IPS-18a (cell line): ENCODE measurements around the gene DHRS7B.

ENCODE experiments used
- H3K27ac ChIP-seq: one replicate; pipeline ENCODE4 v1.5.1; 2013; ENCODE audit warnings: low read length
- H3K27me3 ChIP-seq: one replicate; pipeline ENCODE4 v1.6.1; 2013; ENCODE audit warnings: mild to moderate bottlenecking, low read length; ENCODE audit not compliant: control insufficient read depth, insufficient read depth
- H3K36me3 ChIP-seq: one replicate; pipeline ENCODE4 v1.6.1; 2013; ENCODE audit warnings: low read depth, low read length; ENCODE audit not compliant: control insufficient read depth
- H3K4me1 ChIP-seq: one replicate; pipeline ENCODE4 v1.6.1; 2013; ENCODE audit warnings: low read depth, low read length; ENCODE audit not compliant: control insufficient read depth
- H3K4me3 ChIP-seq: one replicate; pipeline ENCODE4 v1.5.1; 2013; ENCODE audit warnings: low read length
- H3K9ac ChIP-seq: one replicate; pipeline ENCODE4 v1.6.1; 2013; ENCODE audit warnings: mild to moderate bottlenecking, low read length, moderate library complexity
- H3K9me3 ChIP-seq: one replicate; pipeline ENCODE4 v1.6.1; 2013; ENCODE audit warnings: low read depth, low read length; ENCODE audit not compliant: control insufficient read depth

Gene DHRS7B

DNA sequence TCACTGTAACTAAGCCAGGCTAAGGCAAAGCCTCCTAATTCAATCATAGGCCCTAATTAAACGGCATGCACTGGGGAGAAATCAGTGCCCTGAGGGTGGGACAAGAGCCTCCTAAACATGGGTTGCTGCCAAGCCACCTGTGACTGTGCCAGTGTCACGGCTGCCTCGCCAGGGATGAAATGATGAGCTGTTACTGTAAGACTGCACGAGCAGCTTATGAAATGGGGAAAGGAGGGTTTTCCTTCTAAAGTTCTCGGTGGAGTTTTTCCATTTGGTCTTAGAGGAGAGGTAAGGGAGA lies 74.5 kb downstream of the DHRS7B start:
- H3K27me3 ChIP-seq: no peaks in the 10 kb centered on the region
- peaks cover 22% of the 10 kb centered on the region for H3K4me1 ChIP-seq
- no peak overlapping the region for H3K4me3 ChIP-seq
- H3K27ac ChIP-seq: no peak overlapping the region
- peaks cover 15% of the 10 kb centered on the region for H3K36me3 ChIP-seq
- no peak overlapping the region for H3K9ac ChIP-seq
- H3K9me3 ChIP-seq: no peaks in the 10 kb centered on the region

DNA sequence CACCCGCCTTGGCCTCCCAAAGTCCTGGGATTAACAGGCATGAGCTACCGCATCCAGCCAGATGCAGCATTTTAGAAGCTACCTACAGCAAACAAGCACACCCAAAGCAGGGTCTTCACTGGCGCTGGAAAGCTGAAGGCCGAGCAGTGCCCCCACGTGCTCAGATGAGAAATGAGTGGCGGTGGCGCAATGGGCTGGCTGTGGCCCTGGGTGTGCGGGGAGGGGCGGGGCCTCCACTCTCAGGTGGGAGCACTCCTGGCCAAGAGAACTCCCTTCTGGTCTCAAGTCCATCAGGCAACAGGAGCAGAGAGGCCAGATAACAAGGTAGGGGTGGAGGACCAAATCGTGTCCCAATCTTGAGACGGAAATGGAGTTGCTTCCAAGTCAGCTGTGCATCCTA lies 75.1 kb downstream of the DHRS7B start:
- H3K27ac ChIP-seq: no peak overlapping the region
- peaks cover 22% of the 10 kb centered on the region for H3K4me1 ChIP-seq
- H3K27me3 ChIP-seq: no peaks in the 10 kb centered on the region
- H3K36me3 ChIP-seq: peaks cover 15% of the 10 kb centered on the region
- no peak overlapping the region for H3K4me3 ChIP-seq
- H3K9ac ChIP-seq: no peak overlapping the region
- H3K9me3 ChIP-seq: no peaks in the 10 kb centered on the region

DNA sequence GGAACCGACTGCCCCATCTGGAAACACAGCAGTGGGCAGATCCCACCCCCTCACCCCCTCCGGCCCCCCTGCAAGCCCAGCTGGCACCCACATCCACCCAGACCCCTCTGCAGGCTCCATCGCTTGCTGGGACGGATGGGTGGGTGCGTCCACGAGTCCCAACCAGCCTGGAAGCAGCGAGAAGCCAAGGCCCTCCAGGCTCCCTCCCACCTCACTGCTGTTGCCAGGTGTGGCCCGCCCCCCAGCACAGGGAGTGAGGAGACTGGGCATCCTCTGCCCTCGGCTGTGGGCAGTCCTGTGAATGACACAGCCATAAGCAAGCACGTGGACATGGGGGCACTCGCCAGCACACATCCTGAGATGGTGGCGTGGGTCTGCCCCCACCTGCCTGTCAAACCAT lies 75.7 kb downstream of the DHRS7B start:
- Histone ChIP-seq H3K4me1 (peaks cover 22% of the 10 kb centered on the region), H3K27ac (no peak overlapping the region), H3K36me3 (peaks cover 10% of the 10 kb centered on the region), H3K27me3 (no peaks in the 10 kb centered on the region), H3K9ac (no peak overlapping the region), H3K4me3 (no peak overlapping the region), H3K9me3 (no peaks in the 10 kb centered on the region)

DNA sequence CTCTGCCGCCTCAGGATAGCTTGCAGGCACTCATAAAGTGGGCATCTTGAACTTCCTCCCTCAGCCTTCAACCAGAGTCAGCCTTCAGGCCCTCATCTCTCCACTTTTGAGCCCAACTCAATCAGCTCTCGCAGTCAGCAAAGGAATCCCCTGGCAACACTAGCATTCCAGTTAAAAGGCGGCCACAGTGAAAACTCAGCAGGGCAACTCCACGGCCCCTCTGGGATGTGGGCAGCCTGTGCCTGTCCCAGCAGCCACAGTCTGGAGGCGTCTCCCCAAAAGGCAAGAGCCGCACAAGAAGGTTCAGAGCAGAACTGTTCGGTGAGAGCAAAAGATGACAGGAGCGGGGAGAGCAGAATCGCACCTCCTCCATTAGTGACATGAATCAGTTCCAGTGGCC lies 78.2 kb downstream of the DHRS7B start:
- Histone ChIP-seq H3K9me3 (no peaks in the 10 kb centered on the region), H3K9ac (no peak overlapping the region), H3K4me3 (no peak overlapping the region), H3K36me3 (peaks cover 10% of the 10 kb centered on the region), H3K4me1 (peaks cover 13% of the 10 kb centered on the region), H3K27me3 (no peaks in the 10 kb centered on the region), H3K27ac (no peak overlapping the region)

DNA sequence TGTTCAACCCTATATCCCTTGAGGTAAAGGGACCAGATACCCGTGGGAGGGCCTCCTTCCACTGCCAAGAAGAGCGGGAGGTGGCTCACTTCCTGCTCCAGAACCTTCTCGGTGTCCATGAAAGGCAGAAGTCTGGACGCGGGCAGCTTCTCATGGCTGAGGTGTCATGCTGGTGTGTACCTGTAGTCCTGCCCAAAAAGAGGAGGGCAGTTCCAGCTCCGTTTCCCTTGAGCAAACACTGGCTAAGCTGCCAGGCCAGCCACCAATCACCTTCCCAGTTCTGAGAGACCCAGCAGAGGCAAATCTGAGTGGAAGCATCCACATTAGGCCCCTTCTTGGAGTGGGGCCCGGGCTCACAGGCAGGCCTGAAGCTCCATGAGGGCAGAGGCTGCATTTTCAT lies 81.6 kb downstream of the DHRS7B start:
- Histone ChIP-seq H3K4me1 (peaks cover 13% of the 10 kb centered on the region), H3K27ac (no peak overlapping the region), H3K9ac (no peak overlapping the region), H3K9me3 (no peaks in the 10 kb centered on the region), H3K4me3 (no peak overlapping the region), H3K36me3 (peaks cover 19% of the 10 kb centered on the region), H3K27me3 (no peaks in the 10 kb centered on the region)

DNA sequence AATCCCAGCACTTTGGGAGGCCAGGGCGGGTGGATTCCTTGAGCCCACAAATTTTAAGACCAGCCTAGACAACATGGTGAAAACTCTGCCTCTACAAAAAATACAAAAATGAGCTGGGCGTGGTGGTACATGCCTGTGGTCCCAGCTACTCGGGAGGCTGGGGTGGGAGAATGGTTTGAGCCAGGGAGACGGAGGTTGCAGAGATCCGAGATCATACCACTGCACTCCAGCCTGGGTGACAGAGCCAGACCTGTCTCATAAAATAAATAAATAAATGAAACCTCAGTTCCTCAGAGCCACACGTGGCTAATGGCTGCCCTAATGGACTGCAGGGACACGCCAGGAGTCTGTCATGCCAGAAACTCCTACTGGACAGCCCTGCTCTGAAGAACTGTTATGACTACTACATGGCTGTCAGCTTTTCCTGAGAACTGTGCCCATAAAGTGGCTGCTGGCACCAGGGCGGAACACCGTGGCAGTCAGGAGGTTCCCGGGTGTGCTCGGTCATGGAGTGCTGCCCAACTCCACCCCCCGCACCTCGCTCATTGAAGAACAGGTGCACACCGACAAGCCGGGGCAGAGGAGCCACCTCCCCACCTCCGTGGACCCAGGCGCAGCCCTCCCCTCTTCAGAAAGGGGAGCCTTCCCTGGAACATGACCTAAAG lies 82.9 kb downstream of the DHRS7B start:
- Histone ChIP-seq H3K36me3 (peaks cover 19% of the 10 kb centered on the region), H3K27ac (no peak overlapping the region), H3K9me3 (no peaks in the 10 kb centered on the region), H3K4me3 (no peak overlapping the region), H3K27me3 (no peaks in the 10 kb centered on the region), H3K4me1 (peaks cover 13% of the 10 kb centered on the region), H3K9ac (no peak overlapping the region)

DNA sequence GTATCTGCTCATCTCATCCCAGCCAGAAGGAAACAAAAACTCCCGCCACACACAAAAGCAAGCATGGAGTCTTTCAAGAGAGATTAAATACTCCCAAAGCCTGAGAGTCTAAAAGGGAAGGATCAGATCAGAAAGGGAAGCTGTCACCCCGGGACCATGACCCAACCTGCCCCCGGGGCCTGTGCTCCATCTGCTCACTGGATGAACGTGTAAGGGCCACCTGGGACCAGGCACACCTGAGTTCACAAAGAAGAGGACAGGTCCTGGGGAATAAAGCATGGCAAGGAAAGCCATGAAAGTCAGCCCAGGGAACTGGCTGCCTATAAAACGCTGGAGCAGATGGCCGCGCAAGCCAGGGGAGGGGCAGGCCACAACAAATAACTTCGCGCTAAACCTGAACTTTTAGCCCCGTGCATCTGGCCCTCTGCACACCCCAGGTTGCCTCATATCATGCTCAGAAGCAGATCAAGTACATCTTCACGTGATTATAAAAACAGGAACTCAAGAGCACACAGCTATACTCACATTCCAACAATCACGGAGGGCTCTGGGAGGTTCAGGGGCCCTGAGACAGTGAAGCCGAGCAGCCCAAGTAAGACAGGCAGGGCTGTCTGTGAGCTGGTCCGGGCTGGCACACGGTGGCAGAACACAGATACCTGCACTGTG lies 83.8 kb downstream of the DHRS7B start:
- Histone ChIP-seq H3K27me3 (no peaks in the 10 kb centered on the region), H3K27ac (no peak overlapping the region), H3K4me3 (no peak overlapping the region), H3K4me1 (peaks cover 20% of the 10 kb centered on the region), H3K36me3 (peaks cover 19% of the 10 kb centered on the region), H3K9ac (no peak overlapping the region), H3K9me3 (no peaks in the 10 kb centered on the region)

DNA sequence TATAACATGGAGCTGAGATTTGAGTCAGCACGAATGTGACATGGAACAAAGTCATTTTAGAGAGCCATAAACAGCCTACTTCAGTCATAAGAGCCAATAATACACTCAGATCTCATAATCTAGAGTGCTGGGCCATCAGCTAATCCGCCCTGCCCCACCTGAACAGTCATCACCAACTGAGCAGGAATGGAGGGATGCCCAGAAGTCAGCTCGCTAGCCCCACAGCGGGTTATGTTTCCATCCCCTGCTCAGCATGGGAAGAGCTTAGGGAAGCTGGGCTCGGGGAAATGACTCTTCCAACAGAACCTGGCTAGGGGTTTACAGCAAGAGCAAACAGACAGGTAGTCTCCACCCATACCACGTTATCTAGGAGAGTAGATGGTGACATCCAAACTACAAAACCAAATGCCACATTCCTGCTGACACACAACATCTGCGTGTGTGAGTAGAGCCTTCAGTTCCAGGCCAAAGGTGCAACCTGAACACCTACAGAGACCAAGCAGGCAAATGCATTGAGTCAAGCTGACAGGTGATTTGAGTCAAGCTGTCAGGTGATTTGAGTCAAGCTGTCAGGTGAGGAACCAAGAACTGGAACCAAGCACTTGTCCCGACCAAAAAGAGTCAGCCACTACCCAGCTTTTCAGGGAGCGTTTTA lies 85.2 kb downstream of the DHRS7B start:
- H3K4me1 ChIP-seq: peaks cover 26% of the 10 kb centered on the region
- H3K9me3 ChIP-seq: no peaks in the 10 kb centered on the region
- H3K27me3 ChIP-seq: no peaks in the 10 kb centered on the region
- no peak overlapping the region for H3K9ac ChIP-seq
- H3K27ac ChIP-seq: no peak overlapping the region
- H3K4me3 ChIP-seq: no peak overlapping the region
- H3K36me3 ChIP-seq: peaks cover 19% of the 10 kb centered on the region

DNA sequence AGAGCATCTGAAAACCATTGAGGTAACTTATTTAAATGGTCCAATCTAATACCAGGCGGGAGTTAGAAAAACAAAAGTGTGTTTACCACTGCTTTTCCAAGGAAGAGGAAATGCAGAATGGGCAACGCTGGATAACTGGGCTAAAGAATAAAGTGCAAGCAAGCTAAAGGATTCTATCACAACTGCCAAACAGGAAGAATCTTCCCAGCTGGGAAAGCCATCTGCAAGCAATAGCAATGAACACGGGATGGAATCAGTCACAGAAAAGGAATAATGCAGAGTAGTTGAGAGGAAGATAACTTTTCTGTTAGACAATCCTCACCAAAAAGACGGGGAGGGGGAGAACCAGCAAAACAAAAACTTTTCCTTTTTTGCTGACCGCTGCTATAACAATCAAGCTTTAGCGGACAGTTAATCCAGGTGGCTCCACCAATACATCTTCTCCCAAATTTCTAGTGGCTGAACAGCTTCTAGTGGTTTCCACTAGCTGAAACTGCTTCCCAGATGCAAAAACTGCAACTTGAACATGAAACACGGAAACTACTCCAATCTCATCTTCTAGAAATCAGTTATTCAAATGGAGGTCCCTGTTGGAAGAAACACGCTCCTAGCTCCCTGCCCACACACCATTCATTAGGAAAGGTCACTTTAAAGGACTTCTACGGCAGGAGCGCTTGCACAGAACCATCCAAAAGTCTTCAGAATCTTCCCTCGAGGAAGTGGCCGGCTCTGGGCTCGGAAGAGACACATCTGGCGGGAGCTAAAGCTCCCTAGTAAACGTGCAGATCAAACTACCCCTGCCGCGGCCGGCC lies 86.3 kb downstream of the DHRS7B start:
- no peaks in the 10 kb centered on the region for H3K27me3 ChIP-seq
- peaks cover 26% of the 10 kb centered on the region for H3K4me1 ChIP-seq
- H3K9me3 ChIP-seq: no peaks in the 10 kb centered on the region
- H3K27ac ChIP-seq: peak overlapping the region; percentile 78
- peak overlapping the region; percentile 94 for H3K4me3 ChIP-seq
- peaks cover 19% of the 10 kb centered on the region for H3K36me3 ChIP-seq
- peak overlapping the region; percentile 96 for H3K9ac ChIP-seq

DNA sequence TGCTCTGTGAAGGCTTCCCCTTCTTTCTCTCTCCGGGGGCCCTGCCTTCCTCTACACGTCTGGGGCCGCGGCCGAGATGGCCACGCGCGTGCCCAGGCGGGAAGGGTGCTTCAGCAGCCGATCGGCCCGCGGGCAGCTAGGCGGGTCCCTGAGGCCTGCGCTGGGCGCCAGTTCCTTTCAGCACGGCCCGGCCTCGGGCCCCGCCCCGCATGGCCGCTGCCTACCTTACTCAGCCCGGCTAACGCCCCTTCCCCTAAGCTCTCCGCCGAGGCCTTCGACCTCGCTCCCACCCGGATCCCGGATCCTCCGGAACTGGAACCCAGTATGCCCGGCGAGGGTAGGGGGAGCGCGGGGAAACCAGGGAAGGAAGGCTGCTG lies 86.9 kb downstream of the DHRS7B start:
- Histone ChIP-seq H3K27me3 (no peaks in the 10 kb centered on the region), H3K4me3 (peak overlapping the region; percentile 94), H3K9me3 (no peaks in the 10 kb centered on the region), H3K9ac (peak overlapping the region; percentile 96), H3K36me3 (peaks cover 15% of the 10 kb centered on the region), H3K27ac (peak overlapping the region; percentile 78), H3K4me1 (peaks cover 26% of the 10 kb centered on the region)

DNA sequence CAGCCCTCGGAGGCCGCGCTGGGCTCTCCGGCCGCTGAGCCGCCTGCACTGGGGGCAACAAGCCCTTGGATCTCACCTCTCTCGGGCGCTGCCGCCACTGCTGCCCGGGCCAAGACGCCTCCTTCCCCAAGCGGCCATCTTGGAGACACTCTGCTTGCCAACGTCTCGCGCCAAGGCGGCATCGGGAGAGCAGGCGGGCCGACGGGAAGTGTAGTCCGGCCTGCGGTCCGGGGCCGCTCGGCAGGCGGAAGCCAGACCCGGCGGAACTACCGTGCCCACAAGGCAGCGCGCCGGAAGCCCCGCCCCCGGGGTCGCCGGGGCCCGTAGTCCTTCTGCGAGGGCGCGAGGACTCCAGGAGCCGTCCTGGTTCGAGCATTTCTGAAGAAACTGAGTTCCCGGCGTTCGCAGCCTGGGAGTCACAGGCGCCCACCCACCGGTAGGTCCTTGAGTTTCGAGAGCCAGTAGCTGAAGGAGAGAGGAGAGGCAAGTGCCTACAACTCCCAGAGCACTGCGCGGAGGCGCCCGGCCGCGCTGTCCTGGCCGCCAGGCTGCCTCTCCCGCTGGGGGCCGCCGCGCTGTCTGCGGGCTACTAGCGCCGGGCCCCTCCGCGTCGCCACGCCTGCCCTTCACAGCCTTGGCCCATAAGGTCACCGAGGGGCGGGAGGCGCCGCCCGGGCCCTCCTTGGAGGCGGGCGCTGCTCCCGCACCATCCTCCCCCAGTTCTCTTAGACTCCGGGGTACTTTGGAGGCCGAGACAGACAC lies 87.4 kb downstream of the DHRS7B start, which contains the start of gene TMEM11:
Gene TMEM11, minus strand, starts transcription at position 147 of the 762 bp plus-strand sequence. Its CDS starts 9 bp downstream, at position 138.
- Histone ChIP-seq H3K4me1 (peaks cover 26% of the 10 kb centered on the region), H3K27ac (peak within 1 kb of the TSS; percentile 95), H3K36me3 (peaks cover 14% of the 10 kb centered on the region), H3K9ac (peak within 1 kb of the TSS; percentile 96), H3K9me3 (no peaks in the 10 kb centered on the region), H3K27me3 (no peaks in the 10 kb centered on the region), H3K4me3 (peak within 1 kb of the TSS; percentile 94)
